Liver (tissue), 9 donors: ENCODE measurements around the gene POFUT1. TPM values are rescaled to one million over a fixed set of nuclear protein-coding genes. Genes with fewer than 3 reads are reported as not detected.
A peak's percentile ranks its signal among the peaks of the same experiment; 100 is the strongest.

ENCODE experiments used
- DNase-seq: peaks from one replicate; pipeline ENCODE4 v3.0.0-alpha.2; 2017; ENCODE audit warnings: low spot score
- H3K27ac ChIP-seq, 2 donors: one replicate each; pipeline ENCODE4 v1.7.0; 2013; ENCODE audit warnings: inconsistent platforms in 2 of 2, low read length in 2 of 2, control low read depth in 1 of 2, low read depth in 1 of 2, mild to moderate bottlenecking in 1 of 2
- H3K27me3 ChIP-seq, 4 donors: one replicate each; pipeline versions ENCODE4 v1.6.1 to v1.7.0; 2013; ENCODE audit warnings: low read length in 3 of 4, inconsistent platforms in 1 of 4, mild to moderate bottlenecking in 1 of 4, moderate library complexity in 1 of 4; ENCODE audit not compliant: control insufficient read depth in 4 of 4, insufficient read depth in 4 of 4
- H3K36me3 ChIP-seq, 4 donors: one replicate each; pipeline versions ENCODE4 v1.6.1 to v1.7.0; 2013; ENCODE audit warnings: low read length in 3 of 4, mild to moderate bottlenecking in 3 of 4, low read depth in 1 of 4, moderate library complexity in 1 of 4; ENCODE audit not compliant: control insufficient read depth in 4 of 4, insufficient read depth in 3 of 4
- H3K4me1 ChIP-seq, 4 donors: one replicate each; pipeline versions ENCODE4 v1.6.1 to v1.7.0; 2013; ENCODE audit warnings: low read length in 3 of 4, mild to moderate bottlenecking in 3 of 4, moderate library complexity in 1 of 4; ENCODE audit not compliant: control insufficient read depth in 4 of 4, insufficient read depth in 4 of 4
- H3K4me3 ChIP-seq, 3 donors: one replicate each; pipeline versions ENCODE4 v1.6.1 to v1.7.0; 2013; ENCODE audit warnings: low read length in 3 of 3, control low read depth in 1 of 3, low read depth in 1 of 3, mild to moderate bottlenecking in 1 of 3
- H3K9ac ChIP-seq, 2 donors: one replicate each; pipeline ENCODE4 v1.7.0; 2013; ENCODE audit warnings: low read length in 2 of 2, mild to moderate bottlenecking in 2 of 2, moderate library complexity in 2 of 2, control low read depth in 1 of 2, low read depth in 1 of 2
- H3K9me3 ChIP-seq, 4 donors: one replicate each; pipeline versions ENCODE4 v1.6.1 to v1.7.0; 2013; ENCODE audit warnings: low read length in 3 of 4; ENCODE audit not compliant: control insufficient read depth in 4 of 4
- ATF3 ChIP-seq: IDR thresholded peaks from 2 replicates; pipeline ENCODE4 v1.6.1; 2016; ENCODE audit warnings: antibody characterized with exemption
- FOXA1 ChIP-seq: IDR thresholded peaks from 2 replicates; pipeline ENCODE4 v1.6.1; 2016; ENCODE audit warnings: antibody characterized with exemption
- GABPA ChIP-seq, 2 donors: IDR thresholded peaks in 1 of 2; conservative IDR thresholded peaks in 1 of 2; 2 replicates each; pipeline ENCODE4 v1.6.1; 2016; ENCODE audit warnings: antibody characterized with exemption in 2 of 2, mild to moderate bottlenecking in 1 of 2, moderate library complexity in 1 of 2
- JUND ChIP-seq, 2 donors: IDR thresholded peaks; 2 replicates each; pipeline ENCODE4 v1.6.1; 2016; ENCODE audit warnings: antibody characterized with exemption in 2 of 2
- NR2F2 ChIP-seq: IDR thresholded peaks from 2 replicates; pipeline ENCODE4 v1.6.1; 2016; ENCODE audit warnings: antibody characterized with exemption
- SP1 ChIP-seq: IDR thresholded peaks from 2 replicates; pipeline ENCODE4 v1.6.1; 2018; ENCODE audit warnings: antibody characterized with exemption, mild to moderate bottlenecking
- TAF1 ChIP-seq: conservative IDR thresholded peaks from 2 replicates; pipeline ENCODE4 v1.6.1; 2016; ENCODE audit warnings: antibody characterized with exemption, mild to moderate bottlenecking
- YY1 ChIP-seq: IDR thresholded peaks from 2 replicates; pipeline ENCODE4 v1.6.1; 2016; ENCODE audit warnings: antibody characterized with exemption, mild to moderate bottlenecking
- WGBS: extraction: QIAGEN DNeasy Blood & Tissue Kit; methylation state at CpG from one replicate; pipeline ENCODE4 v1.1.7; 2013; 5-methylcytosine and 5-hydroxymethylcytosine counted together
- polyA plus RNA-seq, 2 donors: library from polyadenylated mRNA; stranded (reverse) in 1 of 2; unstranded in 1 of 2; fragments of 200-250 nt in 1 of 2; fragments of >200 nt in 1 of 2; fragmentation: Nextera tagmentation in 1 of 2; extraction: Ambion mirVana in 1 of 2; gene quantifications; one replicate each; pipeline versions ENCODE4 v1.2.1 to v1.2.3, GENCODE V29; 2013 to 2015
- total RNA-seq, 2 donors: library from RNA; depleted of rRNA; stranded (reverse); fragments of >200 nt; gene quantifications; one replicate each; pipeline ENCODE4 v1.2.3, GENCODE V29; 2014
- TF ChIP-seq, protein P1 (sequence below): fragments of 150-350 bp; IDR thresholded peaks from 2 replicates; pipeline ENCODE4 v1.5.1; 2017; ENCODE audit warnings: improper control_type of control experiment, low read depth, low read length; ENCODE audit not compliant: missing input control
- TF ChIP-seq, protein P2 (sequence below): IDR thresholded peaks from 2 replicates; pipeline ENCODE4 v1.6.1; 2016; ENCODE audit warnings: antibody characterized with exemption
- donor health status: healthy.
- donor health status: healthy.
- donor health status: healthy.
- donor health status: healthy.
- donor health status: healthy.

The POFUT1 gene
- total and polyA plus RNA-seq, 4 donors = 14.6 to 43.3 (median 24.8) TPM

GRCh38 chr20:32203356-32204204, 4.1 kb upstream of the POFUT1 start:
- H3K9ac ChIP-seq = no peak overlapping the region
- TF ChIP-seq FOXA1 = no peak
- peaks cover 3 to 48% (median 31%) of the 10 kb centered on the region in 4 donors for H3K4me1 ChIP-seq
- H3K36me3 ChIP-seq = peaks cover 0 to 22% (median 14%) of the 10 kb centered on the region in 4 donors
- H3K4me3 ChIP-seq = no peak overlapping the region
- no peak overlapping the region for H3K27ac ChIP-seq
- no peaks in the 10 kb centered on the region for H3K9me3 ChIP-seq
- no peaks in the 10 kb centered on the region for H3K27me3 ChIP-seq
- 66% methylated on average over 11 of the region's 11 CpGs for WGBS
- no peak for DNase-seq

GRCh38 chr20:32204205-32205109, 3.2 kb upstream of the POFUT1 start:
- peak overlapping the region in 1 of 2 donors; percentile 14 for H3K27ac ChIP-seq
- H3K36me3 ChIP-seq = peaks cover 0 to 17% (median 10%) of the 10 kb centered on the region in 4 donors
- H3K27me3 ChIP-seq = no peaks in the 10 kb centered on the region
- H3K9me3 ChIP-seq = no peaks in the 10 kb centered on the region
- no peak for TF ChIP-seq GABPA (IDR thresholded peaks at IDR 0.05 in 1 of 2, conservative IDR thresholded peaks at IDR 0.05 in 1 of 2)
- no peak for TF ChIP-seq NR2F2
- no peak for TF ChIP-seq SP1
- no peak for TF ChIP-seq ATF3
- TF ChIP-seq JUND (IDR thresholded peaks at IDR 0.05) = no peak
- TF ChIP-seq, protein P1, sequence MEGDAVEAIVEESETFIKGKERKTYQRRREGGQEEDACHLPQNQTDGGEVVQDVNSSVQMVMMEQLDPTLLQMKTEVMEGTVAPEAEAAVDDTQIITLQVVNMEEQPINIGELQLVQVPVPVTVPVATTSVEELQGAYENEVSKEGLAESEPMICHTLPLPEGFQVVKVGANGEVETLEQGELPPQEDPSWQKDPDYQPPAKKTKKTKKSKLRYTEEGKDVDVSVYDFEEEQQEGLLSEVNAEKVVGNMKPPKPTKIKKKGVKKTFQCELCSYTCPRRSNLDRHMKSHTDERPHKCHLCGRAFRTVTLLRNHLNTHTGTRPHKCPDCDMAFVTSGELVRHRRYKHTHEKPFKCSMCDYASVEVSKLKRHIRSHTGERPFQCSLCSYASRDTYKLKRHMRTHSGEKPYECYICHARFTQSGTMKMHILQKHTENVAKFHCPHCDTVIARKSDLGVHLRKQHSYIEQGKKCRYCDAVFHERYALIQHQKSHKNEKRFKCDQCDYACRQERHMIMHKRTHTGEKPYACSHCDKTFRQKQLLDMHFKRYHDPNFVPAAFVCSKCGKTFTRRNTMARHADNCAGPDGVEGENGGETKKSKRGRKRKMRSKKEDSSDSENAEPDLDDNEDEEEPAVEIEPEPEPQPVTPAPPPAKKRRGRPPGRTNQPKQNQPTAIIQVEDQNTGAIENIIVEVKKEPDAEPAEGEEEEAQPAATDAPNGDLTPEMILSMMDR = no peak
- no peak for TF ChIP-seq TAF1
- no peak for TF ChIP-seq YY1
- TF ChIP-seq FOXA1 = no peak
- TF ChIP-seq, protein P2, sequence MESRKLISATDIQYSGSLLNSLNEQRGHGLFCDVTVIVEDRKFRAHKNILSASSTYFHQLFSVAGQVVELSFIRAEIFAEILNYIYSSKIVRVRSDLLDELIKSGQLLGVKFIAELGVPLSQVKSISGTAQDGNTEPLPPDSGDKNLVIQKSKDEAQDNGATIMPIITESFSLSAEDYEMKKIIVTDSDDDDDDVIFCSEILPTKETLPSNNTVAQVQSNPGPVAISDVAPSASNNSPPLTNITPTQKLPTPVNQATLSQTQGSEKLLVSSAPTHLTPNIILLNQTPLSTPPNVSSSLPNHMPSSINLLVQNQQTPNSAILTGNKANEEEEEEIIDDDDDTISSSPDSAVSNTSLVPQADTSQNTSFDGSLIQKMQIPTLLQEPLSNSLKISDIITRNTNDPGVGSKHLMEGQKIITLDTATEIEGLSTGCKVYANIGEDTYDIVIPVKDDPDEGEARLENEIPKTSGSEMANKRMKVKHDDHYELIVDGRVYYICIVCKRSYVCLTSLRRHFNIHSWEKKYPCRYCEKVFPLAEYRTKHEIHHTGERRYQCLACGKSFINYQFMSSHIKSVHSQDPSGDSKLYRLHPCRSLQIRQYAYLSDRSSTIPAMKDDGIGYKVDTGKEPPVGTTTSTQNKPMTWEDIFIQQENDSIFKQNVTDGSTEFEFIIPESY = no peak
- 54% methylated on average over 4 of the region's 4 CpGs for WGBS
- DNase-seq = no peak
- peaks cover 3 to 56% (median 40%) of the 10 kb centered on the region in 4 donors for H3K4me1 ChIP-seq
- peak overlapping the region in 1 of 2 donors; percentile 31 for H3K9ac ChIP-seq
- H3K4me3 ChIP-seq = no peak overlapping the region
